ENCODE measurements around the gene CEP43. TPM values are rescaled to one million over a fixed set of nuclear protein-coding genes. Genes with fewer than 3 reads are reported as not detected.

Gene CEP43
- total RNA-seq (2022; extraction: Qiagen RNA extraction): 7.2 to 11.7 TPM (median 9.8 TPM) in 5 replicates

DNA sequence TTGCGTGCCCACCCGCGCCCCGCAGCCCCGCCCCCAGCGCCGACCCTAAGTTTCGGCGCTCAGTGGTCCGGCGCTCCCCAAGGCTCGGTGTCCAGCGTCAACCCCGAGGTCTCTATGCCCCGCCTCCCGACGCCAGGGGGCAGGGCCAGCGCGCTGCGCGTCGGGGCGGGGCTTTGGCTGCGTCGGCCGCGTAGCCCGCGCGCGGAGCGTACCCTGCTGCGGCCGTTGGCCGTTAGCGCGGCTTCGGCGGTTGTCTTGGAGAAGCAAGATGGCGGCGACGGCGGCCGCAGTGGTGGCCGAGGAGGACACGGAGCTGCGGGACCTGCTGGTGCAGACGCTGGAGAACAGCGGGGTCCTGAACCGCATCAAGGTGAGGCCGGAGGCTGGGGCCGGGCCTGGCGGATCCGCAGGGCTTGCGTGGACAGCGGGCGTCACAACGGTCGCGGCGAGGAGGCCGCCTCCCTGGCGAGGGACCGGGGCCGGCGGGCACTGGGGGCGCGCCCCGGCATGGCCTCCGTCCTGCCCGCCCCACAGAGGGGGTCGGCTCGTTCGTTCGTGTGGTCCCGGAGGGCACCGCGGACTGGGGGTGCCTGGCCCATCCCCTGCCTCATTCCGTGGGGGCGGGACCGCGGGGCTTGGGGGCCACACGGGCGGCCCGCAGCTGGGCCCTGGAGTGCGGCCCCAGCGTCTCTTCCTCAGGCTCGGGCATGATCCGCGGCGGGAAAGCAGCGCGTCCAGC is at the start of gene CEP43:
Gene CEP43 (plus strand): TSS at position 253 of the 739 bp plus-strand sequence. CDS start 16 bp downstream, at position 269.

GRCh38 chr6:166956444-166957086 is 42.6 kb upstream of the CEP43 start, which contains the start of gene RNASET2:
TSS of gene RNASET2 (minus strand) at chr6:166956550. CDS start at chr6:166956182, 368 bp downstream.

Other genes with a start within 250 kb of the CEP43 start
- gene RNASET2, start 42.8 kb upstream of the CEP43 start, total RNA-seq (2022; extraction: Qiagen RNA extraction): 13.4 to 16.8 TPM (median 15.5 TPM) in 5 replicates
- 0.07 TPM in 1 of 5 replicates, not detected in the others for gene CCR6, start 123.7 kb downstream of the CEP43 start, total RNA-seq (2022; extraction: Qiagen RNA extraction)
- gene GPR31, start 158.6 kb downstream of the CEP43 start, total RNA-seq (2022; extraction: Qiagen RNA extraction): not detected in 5 replicates

Data from A549 treated with dexamethasone at 1 μM for 4 hours (cell line).